ENCODE data around the gene KIRREL1.

Gene KIRREL1

DNA sequence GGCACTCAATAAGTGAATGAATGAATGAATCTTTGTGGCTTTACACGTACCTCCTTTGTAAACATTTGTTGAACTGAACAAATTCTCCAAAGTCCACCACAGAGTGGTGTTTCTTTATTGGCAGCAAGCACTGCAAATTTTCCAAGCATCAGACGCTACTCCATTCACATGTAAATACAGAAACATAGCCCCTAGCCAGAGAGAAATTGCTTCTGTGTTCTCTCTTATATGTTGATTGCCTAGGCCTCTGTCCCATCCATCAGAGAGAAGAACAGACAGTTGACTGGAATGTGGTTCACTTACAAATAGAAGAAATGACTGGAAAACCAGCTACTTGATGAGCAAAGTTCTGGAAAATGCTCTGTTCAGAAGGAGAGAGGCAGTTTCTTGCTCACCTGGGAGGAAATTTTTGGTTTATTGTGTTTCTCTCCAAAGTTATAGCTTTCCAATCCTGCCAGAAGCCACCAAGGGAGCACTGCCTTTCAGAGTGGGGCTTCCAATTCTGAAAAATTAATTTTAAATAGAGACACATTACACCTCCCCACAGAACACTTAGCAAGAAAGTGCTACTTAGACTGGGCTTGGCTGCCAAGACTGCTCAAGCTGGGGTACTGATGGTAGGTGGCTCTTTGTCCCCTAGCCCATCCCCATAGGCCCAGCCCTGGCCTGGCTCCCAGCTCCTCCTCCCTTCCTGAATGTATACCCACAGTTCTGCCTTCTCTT, 18.1 kb upstream of the KIRREL1 start:
- DNase-seq, result no peak

DNA sequence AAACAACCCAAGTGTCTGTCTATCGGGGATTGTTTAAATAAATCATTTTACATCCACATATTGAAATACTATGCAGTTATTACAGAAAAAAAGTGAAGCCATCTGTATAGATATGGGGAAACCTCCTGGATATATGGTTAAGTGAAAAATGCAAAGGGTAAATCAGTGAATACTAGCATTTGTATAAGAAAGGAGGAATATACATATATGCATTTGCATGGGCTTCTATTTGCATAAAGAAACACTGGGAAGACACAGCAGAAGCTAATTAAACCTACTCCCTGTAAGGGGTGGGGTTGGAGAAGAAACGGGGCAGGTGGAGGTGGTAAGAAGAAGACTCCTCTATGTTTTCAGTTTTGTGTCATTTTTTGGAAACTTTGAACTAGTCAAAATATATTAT, 16.6 kb upstream of the KIRREL1 start:
- DNase-seq, result no peak

- DNase-seq, result no peak
These were observed 14.7 kb upstream of the KIRREL1 start for GRCh38 chr1:157978586-157979403.

DNA sequence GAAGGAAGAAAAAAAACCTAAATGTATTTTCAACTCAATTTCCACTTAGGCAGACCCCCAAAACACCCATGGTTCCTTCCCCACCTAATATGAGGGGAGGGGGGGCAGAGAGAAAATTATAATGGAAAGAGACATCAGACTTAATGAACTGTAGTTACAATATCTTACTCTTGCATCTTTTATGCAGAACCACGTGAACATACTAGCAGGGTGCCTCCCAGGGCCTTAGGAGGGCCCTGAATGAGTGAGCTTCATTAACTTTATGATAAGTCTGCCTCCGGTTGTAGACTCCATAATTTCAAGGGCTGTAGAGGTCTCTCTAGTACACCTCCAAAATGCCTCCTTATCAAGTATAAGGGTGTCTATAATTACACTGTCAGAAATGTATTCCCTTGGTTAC, 11.3 kb upstream of the KIRREL1 start:
- DNase-seq, result no peak

GRCh38 chr1:157983787-157984186, 9.7 kb upstream of the KIRREL1 start:
- DNase-seq, result no peak

- no peak for DNase-seq
These were observed 9.0 kb upstream of the KIRREL1 start for GRCh38 chr1:157984469-157984868.

- no peak for DNase-seq
These were observed 8.0 kb upstream of the KIRREL1 start for GRCh38 chr1:157985473-157985872.

DNA sequence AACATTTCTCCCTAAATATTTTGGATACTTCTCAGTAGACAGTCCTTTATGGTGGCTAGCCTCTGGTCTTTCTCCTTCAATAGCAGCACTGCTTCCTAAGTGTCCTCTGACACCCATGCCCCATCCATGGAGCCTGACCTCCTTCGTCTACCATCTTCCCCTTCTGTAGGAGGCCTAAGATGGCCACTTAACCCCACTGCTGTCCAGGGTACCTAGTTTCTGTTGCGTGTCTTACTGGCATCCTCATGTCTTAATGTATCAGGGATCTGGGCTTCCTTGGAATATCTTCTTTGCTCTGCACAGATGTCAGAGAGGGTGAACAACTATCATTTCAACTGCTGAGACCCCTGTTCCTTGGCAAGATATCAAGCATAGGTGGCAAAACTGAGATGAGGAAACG, 5.4 kb upstream of the KIRREL1 start:
- no peak for DNase-seq

- peak; percentile 21 to 39 for DNase-seq
These were observed 1.2 kb upstream of the KIRREL1 start for GRCh38 chr1:157992031-157992832.

DNA sequence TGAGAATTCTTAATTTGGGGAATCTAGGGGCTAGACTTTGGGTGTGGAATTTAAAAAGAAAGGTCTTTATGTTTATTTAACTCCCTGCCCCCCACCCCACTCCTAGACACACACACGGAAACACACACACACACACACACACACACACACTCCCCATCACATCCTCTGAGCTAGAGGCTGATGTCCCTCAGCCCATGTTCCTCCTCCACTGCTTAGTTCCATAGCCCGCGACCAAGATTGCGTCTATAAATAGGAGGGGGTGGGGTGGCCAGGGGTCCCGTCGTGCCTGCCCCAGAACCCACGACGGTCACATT, 655 bp upstream of the KIRREL1 start:
- DNase-seq, result no peak

DNA sequence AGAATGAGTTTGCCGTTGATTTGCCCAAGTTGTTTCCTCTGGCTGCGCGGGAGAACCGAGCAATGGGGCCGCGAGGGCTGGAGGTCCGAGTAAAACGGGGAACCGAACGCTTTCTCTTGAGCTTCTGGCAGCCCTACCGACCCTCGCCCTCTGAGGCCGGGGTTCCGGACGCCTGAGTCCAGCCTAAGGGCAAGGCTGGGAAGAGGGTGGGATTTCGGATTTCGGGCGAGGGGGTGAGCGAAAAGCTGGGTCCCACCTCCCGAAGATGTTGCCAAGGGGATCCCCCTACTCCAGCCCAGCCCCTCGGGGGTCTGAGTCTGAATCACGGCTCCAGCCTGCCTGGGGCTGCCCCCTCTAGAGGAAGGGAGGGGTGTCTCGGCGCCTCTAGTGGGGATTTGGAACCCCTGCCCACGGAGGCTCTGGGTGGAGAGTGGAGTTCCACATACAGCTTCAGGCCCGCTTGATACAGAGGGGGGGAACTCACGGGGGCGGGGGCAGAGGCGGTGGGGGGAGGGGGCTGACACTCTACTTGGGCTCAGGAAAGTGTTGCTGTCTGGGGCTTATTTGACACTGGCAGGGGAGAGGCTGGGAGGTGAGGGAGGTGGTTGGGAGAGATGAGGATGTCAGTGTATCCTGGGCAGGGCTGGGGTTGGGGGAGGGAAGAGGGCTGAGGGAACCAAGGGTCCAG, 617 bp downstream of the KIRREL1 start:
- DNase-seq, result no peak

- DNase-seq, result no peak
These were observed 1.5 kb downstream of the KIRREL1 start for GRCh38 chr1:157994704-157995582.

GRCh38 chr1:157995583-157996169, 2.2 kb downstream of the KIRREL1 start:
- DNase-seq, result no peak

- no peak for DNase-seq
These were observed 3.0 kb downstream of the KIRREL1 start for GRCh38 chr1:157996433-157996832.

GRCh38 chr1:158000507-158000906, 7.1 kb downstream of the KIRREL1 start:
- no peak for DNase-seq

- no peak for DNase-seq
These were observed 8.7 kb downstream of the KIRREL1 start for GRCh38 chr1:158002022-158002630.

DNA sequence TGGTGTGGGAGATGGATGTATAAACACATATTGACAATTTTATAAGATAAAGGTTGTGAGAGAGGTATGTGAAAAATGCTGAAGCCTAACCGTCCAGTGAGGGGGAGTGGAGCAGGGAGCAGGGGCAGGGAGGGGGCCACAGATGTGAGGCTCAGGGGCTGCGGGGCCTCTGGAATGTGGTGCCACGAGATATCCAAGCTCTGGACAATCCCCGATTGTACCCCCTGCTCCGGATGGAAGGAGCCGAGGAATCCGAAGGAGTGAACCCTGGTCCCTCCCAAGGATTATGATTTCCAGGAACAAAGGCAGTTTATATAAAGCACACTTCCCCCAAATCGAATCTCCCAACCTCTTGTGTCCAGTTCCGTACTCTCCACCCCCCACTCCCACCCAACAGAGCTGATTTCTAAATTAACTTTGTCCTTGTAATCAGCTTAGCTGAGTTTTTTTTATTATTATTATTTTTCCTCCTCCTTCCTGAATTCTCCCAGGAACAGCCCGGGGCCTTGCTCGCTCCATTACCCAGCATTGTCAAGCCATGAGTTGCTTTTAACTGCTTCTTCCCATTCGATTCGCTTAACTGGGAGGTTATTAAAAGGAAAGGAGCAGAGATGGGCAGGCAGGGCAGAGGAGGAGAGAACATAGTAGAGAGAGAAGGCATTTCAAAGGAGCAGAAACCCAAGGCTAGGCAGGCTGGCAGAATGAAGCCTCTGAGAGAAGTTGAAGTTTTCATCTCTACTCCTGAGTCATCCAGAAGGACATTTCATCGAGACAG, 9.4 kb downstream of the KIRREL1 start:
- DNase-seq, result no peak

DNA sequence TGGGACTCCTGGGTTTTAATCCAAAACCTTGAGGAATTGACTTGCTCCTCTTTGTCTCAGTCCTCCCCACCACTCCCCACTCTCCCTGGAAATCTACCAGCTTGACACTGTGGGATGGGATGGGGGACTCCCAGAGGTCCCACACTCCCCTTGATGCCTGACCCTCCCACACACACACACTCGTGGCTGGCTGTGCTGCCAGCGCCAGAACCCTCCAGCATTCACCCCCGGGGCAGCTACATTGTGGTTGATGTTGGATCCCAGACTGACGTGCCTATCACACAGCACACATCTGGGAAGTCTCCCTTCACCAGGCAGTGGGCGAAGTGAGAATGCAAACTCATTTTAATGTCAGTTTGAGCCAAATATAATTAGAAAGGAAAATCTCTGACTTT, 10.0 kb downstream of the KIRREL1 start:
- no peak for DNase-seq

- no peak for DNase-seq
These were observed 11.8 kb downstream of the KIRREL1 start for GRCh38 chr1:158005224-158005623.

- DNase-seq, result no peak
These were observed 13.7 kb downstream of the KIRREL1 start for GRCh38 chr1:158007180-158007579.

Data from CD4-positive, alpha-beta T cell treated with Interleukin-4 for 1 hour (primary cell).